Upper lobe of left lung (tissue), 4 donors: Measurements from ENCODE around the gene LMNTD2.

Experiments
- CTCF ChIP-seq, 6 experiments: fragments of 450-650 bp in 4 of 6; fragments of 200-600 bp in 2 of 6; sonication (generic) in 2 of 6; IDR thresholded peaks; one replicate each; pipeline ENCODE4 v1.5.1; 2016 to 2019; ENCODE audit warnings: antibody characterized with exemption in 6 of 6
- POLR2AphosphoS5 ChIP-seq, 2 donors: sonication (generic); formaldehyde crosslinking; IDR thresholded peaks; one replicate each; pipeline ENCODE4 v1.5.1; 2017; ENCODE audit warnings: antibody characterized with exemption in 2 of 2

GRCh38 chr11:569158-569885, 8.8 kb upstream of the LMNTD2 start:
- TF ChIP-seq CTCF (IDR thresholded peaks at IDR 0.05) = no peak
- TF ChIP-seq POLR2AphosphoS5 (IDR thresholded peaks at IDR 0.05) = no peak
